Adrenal gland (tissue), 5 donors: ENCODE measurements around the gene HAUS3.

Source experiments
- POLR2A ChIP-seq, 2 donors: fragments of 450-650 bp; IDR thresholded peaks; one replicate each; pipeline ENCODE4 v1.6.1; 2017; ENCODE audit warnings: antibody characterized with exemption in 2 of 2, mild to moderate bottlenecking in 2 of 2, moderate library complexity in 1 of 2
- TF ChIP-seq, protein P1 (sequence below), 6 experiments: fragments of 450-650 bp in 4 of 6; fragments of 200-600 bp in 2 of 6; sonication (generic) in 1 of 6; IDR thresholded peaks; 1 replicate in 5 of 6; 2 replicates in 1 of 6; pipeline versions ENCODE4 v1.5.1 to v1.8.0; 2016 to 2021; ENCODE audit warnings: antibody characterized with exemption in 6 of 6, mild to moderate bottlenecking in 2 of 6, moderate library complexity in 1 of 6
- donor health status: DM: no; HTN: no; CAD: no.

DNA sequence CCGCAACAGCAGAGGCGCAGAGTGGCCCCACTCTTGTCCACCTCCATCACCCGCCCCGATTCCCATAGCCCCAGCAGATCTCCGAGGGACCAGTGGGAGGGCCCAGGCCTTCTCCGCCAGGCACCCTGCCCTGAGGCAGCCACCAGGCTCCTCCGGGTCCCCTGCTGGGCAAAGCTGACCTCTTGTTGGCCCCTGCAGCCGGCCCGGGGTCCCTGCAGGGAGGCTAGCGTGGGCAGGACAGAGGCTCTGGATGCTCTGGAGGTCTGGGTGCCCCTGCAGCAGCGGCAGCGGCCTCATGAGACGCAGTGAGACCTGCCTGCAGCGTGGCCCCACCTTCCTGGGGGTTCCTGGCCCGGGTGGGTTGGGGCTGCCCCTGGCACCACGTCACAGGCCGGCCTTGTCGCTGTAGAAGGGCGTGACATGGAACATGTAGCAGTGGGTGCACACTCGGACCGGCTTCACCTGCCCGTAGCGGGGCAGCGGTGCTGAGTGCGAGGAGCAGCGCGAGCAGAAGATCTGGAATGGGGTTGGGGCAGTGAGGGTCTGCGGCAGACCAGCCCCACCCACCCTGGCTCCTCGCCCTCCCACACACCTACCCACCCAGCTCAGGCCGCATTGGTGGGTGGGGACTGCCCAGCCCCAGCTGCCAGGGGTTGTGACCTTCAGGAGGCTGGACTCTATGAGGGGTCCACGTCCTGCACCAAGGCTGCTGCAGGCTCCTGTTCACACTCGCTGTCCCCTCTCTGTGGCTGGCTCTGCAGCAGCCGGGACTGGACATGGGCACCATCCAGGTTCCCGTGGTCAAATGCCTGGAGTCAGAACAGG lies 28.6 kb upstream of the HAUS3 start:
- no peak for TF ChIP-seq POLR2A (IDR thresholded peaks at IDR 0.05)
- TF ChIP-seq, protein P1, sequence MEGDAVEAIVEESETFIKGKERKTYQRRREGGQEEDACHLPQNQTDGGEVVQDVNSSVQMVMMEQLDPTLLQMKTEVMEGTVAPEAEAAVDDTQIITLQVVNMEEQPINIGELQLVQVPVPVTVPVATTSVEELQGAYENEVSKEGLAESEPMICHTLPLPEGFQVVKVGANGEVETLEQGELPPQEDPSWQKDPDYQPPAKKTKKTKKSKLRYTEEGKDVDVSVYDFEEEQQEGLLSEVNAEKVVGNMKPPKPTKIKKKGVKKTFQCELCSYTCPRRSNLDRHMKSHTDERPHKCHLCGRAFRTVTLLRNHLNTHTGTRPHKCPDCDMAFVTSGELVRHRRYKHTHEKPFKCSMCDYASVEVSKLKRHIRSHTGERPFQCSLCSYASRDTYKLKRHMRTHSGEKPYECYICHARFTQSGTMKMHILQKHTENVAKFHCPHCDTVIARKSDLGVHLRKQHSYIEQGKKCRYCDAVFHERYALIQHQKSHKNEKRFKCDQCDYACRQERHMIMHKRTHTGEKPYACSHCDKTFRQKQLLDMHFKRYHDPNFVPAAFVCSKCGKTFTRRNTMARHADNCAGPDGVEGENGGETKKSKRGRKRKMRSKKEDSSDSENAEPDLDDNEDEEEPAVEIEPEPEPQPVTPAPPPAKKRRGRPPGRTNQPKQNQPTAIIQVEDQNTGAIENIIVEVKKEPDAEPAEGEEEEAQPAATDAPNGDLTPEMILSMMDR (IDR thresholded peaks at IDR 0.05): no peak
